OCI-LY7 (cell line): ENCODE measurements around the gene PSD4.

Experiments used
- EZH2phosphoT487 ChIP-seq: fragments of 200-600 bp; sonication (generic); IDR thresholded peaks from 2 replicates; pipeline ENCODE4 v1.6.1; 2018; ENCODE audit warnings: low read depth, borderline replicate concordance, mild to moderate bottlenecking, mixed run types, antibody characterized with exemption, low read length, moderate library complexity, mixed read lengths
- TF ChIP-seq, protein P1 (sequence below): fragments of 200-600 bp; sonication (generic); conservative IDR thresholded peaks from 2 replicates; pipeline ENCODE4 v1.5.1; 2014; ENCODE audit warnings: mild to moderate bottlenecking, antibody characterized with exemption, low read length, moderate library complexity, mixed read lengths

- no peak for TF ChIP-seq EZH2phosphoT487
- TF ChIP-seq, protein P1, sequence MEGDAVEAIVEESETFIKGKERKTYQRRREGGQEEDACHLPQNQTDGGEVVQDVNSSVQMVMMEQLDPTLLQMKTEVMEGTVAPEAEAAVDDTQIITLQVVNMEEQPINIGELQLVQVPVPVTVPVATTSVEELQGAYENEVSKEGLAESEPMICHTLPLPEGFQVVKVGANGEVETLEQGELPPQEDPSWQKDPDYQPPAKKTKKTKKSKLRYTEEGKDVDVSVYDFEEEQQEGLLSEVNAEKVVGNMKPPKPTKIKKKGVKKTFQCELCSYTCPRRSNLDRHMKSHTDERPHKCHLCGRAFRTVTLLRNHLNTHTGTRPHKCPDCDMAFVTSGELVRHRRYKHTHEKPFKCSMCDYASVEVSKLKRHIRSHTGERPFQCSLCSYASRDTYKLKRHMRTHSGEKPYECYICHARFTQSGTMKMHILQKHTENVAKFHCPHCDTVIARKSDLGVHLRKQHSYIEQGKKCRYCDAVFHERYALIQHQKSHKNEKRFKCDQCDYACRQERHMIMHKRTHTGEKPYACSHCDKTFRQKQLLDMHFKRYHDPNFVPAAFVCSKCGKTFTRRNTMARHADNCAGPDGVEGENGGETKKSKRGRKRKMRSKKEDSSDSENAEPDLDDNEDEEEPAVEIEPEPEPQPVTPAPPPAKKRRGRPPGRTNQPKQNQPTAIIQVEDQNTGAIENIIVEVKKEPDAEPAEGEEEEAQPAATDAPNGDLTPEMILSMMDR = no peak
Observed at GRCh38 chr2:113157897-113158753, 15.6 kb upstream of the PSD4 start.
